Measurements from ENCODE around the gene RIMKLA.
A peak's percentile ranks its signal among the peaks of the same experiment; 100 is the strongest.

The RIMKLA gene

DNA sequence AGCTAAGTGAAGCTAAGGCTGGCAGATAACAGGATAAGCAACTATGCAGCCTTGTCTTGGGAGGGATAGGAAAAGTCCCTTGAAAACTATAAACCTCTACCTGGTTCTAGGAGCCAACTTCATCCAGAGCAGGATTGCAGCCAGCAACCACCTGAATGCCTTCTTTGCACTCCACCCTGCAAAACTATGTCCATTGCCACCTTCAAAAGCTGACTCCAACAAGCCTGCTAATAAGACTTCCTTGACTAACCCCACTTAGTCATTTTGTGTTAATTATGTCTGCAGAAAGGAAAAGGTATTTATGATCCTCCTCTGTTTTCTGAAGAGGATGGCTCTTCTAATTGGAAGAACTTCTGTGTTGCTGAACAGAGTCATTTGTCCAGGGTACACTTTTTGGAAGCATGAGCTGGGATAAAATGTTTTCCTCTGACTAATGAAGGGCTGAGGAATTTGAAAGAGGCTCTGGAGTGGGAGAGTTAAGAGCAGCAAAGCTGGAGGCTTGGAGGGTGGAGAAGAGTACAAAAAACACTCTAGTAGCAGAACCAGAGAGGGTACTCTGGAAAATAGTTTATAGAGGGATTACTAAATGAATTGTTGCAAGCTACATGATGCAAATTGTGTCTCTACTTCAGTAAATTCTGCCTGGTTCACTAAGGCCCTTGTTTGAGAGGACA, 9.6 kb upstream of the RIMKLA start:
- TF ChIP-seq CTCF (IDR thresholded peaks at IDR 0.05; ENCODE audit: low read length): no peak
- TF ChIP-seq EZH2 (IDR thresholded peaks at IDR 0.05; ENCODE audit: borderline replicate concordance, low read length): no peak
- Histone ChIP-seq H3K4me2 (ENCODE audit: low read length) (no peak overlapping the region), H3K27me3 (ENCODE audit: insufficient read depth, low read length) (no peaks in the 10 kb centered on the region), H3K9me2 (ENCODE audit: low read depth, low read length) (no peaks in the 10 kb centered on the region), H3K9me3 (ENCODE audit: low read length) (no peaks in the 10 kb centered on the region), H4K20me1 (ENCODE audit: insufficient read depth, low read length) (no peaks in the 10 kb centered on the region), H3F3A (ENCODE audit: insufficient read depth, low read length) (no peaks in the 10 kb centered on the region), H3K4me3 (ENCODE audit: low read depth, low read length, poor library complexity, severe bottlenecking) (no peak overlapping the region), H3K9ac (ENCODE audit: low read length) (no peak overlapping the region), H3K79me2 (ENCODE audit: insufficient read depth, low read length) (no peaks in the 10 kb centered on the region), H3K27ac (ENCODE audit: low read depth, low read length, poor library complexity, severe bottlenecking) (no peak overlapping the region), H3K4me1 (ENCODE audit: insufficient read depth, low read length, severe bottlenecking) (no peaks in the 10 kb centered on the region), H2AFZ (ENCODE audit: low read length) (no peak overlapping the region), H3K36me3 (ENCODE audit: insufficient read depth, low read length) (no peaks in the 10 kb centered on the region)

DNA sequence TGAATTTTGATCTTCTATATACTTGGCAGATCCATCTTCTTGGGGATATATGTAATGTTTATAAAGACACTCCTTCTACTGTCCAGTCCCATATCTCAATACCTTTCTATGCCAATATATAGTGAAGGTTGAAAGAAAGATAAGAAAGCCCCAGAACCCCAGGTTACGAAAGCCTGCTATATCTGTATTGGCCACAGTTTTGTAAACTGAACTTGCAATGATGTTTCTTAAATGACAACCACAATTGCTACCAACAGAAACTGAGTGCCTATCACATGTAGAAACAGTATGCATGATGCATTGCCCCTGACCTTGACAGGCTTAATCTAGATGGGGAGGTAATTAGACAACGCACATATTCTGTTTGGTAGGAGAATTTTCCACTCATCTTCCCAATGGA, 7.8 kb upstream of the RIMKLA start:
- H2AFZ ChIP-seq (ENCODE audit: low read length): no peak overlapping the region
- no peaks in the 10 kb centered on the region for H3K9me3 ChIP-seq (ENCODE audit: low read length)
- no peaks in the 10 kb centered on the region for H4K20me1 ChIP-seq (ENCODE audit: insufficient read depth, low read length)
- TF ChIP-seq CTCF (IDR thresholded peaks at IDR 0.05; ENCODE audit: low read length) (no peak), EZH2 (IDR thresholded peaks at IDR 0.05; ENCODE audit: borderline replicate concordance, low read length) (no peak)
- no peaks in the 10 kb centered on the region for H3F3A ChIP-seq (ENCODE audit: insufficient read depth, low read length)
- H3K9ac ChIP-seq (ENCODE audit: low read length): no peak overlapping the region
- no peak overlapping the region for H3K27ac ChIP-seq (ENCODE audit: low read depth, low read length, poor library complexity, severe bottlenecking)
- no peaks in the 10 kb centered on the region for H3K79me2 ChIP-seq (ENCODE audit: insufficient read depth, low read length)
- H3K36me3 ChIP-seq (ENCODE audit: insufficient read depth, low read length): no peaks in the 10 kb centered on the region
- no peak overlapping the region for H3K4me2 ChIP-seq (ENCODE audit: low read length)
- no peaks in the 10 kb centered on the region for H3K27me3 ChIP-seq (ENCODE audit: insufficient read depth, low read length)
- H3K4me1 ChIP-seq (ENCODE audit: insufficient read depth, low read length, severe bottlenecking): no peaks in the 10 kb centered on the region
- no peak overlapping the region for H3K4me3 ChIP-seq (ENCODE audit: low read depth, low read length, poor library complexity, severe bottlenecking)
- no peaks in the 10 kb centered on the region for H3K9me2 ChIP-seq (ENCODE audit: low read depth, low read length)

DNA sequence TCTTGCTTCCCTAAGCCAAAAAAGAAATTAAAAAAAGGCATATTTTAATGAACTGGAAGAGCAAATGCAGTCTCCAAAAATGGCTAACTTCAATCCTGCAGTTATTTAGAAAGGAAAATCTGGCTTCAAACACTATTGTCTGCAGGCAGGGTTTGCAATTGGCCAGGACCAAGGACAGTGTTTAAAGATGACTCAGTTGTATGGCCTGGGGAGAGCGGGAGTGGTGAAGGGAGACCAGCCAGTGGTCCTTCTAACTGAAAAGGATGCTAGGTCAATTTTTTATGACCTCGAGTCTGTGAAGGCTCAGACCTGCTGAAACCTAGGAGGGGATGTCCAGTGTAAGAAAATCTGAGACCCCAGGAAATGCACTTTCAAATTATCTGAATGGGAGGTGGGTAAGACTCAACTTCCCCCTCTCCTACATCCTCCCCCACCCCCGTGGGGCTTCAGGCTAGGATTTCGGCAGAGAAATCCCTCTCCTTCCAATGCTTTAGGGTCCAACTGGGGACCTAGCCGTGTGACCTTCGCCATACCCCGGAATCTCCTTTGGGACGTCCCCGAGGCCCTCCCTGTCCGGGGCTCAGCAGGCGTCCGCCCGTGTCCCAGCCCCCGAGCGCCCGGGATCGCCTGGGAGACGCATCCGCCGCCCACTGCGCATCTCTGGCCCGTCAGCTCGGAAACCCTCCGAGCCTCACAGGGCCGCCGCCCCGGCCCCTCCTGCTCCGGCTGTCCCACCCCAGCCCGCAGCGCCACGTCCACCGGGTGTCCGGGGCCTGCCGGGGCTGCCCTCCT, 602 bp upstream of the RIMKLA start:
- no peaks in the 10 kb centered on the region for H3F3A ChIP-seq (ENCODE audit: insufficient read depth, low read length)
- H3K9ac ChIP-seq (ENCODE audit: low read length): no peak overlapping the region; the same call in 1 of the 2 replicates
- H3K27ac ChIP-seq (ENCODE audit: low read depth, low read length, poor library complexity, severe bottlenecking): no peak overlapping the region
- H3K4me1 ChIP-seq (ENCODE audit: insufficient read depth, low read length, severe bottlenecking): peaks cover 4% of the 10 kb centered on the region
- no peaks in the 10 kb centered on the region for H3K36me3 ChIP-seq (ENCODE audit: insufficient read depth, low read length)
- peak overlapping the region; percentile 61 for H3K4me3 ChIP-seq (ENCODE audit: low read depth, low read length, poor library complexity, severe bottlenecking)
- TF ChIP-seq CTCF (IDR thresholded peaks at IDR 0.05; ENCODE audit: low read length): no peak
- no peak for TF ChIP-seq EZH2 (IDR thresholded peaks at IDR 0.05; ENCODE audit: borderline replicate concordance, low read length)
- H2AFZ ChIP-seq (ENCODE audit: low read length): no peak overlapping the region
- H3K79me2 ChIP-seq (ENCODE audit: insufficient read depth, low read length): no peaks in the 10 kb centered on the region
- peak overlapping the region; percentile 65 for H3K4me2 ChIP-seq (ENCODE audit: low read length)
- no peaks in the 10 kb centered on the region; the same call in 1 of the 2 replicates for H3K27me3 ChIP-seq (ENCODE audit: insufficient read depth, low read length)
- no peaks in the 10 kb centered on the region for H3K9me3 ChIP-seq (ENCODE audit: low read length)
- H3K9me2 ChIP-seq (ENCODE audit: low read depth, low read length): no peaks in the 10 kb centered on the region
- H4K20me1 ChIP-seq (ENCODE audit: insufficient read depth, low read length): no peaks in the 10 kb centered on the region

Measured in OCI-LY1 (cell line).